H1 (cell line): ENCODE data around the gene CELA2A. TPM values are rescaled to one million over a fixed set of nuclear protein-coding genes. Genes with fewer than 3 reads are reported as not detected.

Source experiments
- CTCF ChIA-PET: fragments of 300-600 bp; sonication (Branson Sonifier 250); formaldehyde crosslinking; loops from one replicate; lab custom pipeline; 2021; ENCODE audit not compliant: partially characterized antibody; lab: Charles Lee
- POLR2A ChIA-PET: fragments of 300-600 bp; sonication (Branson Sonifier 250); formaldehyde crosslinking; loops from one replicate; lab custom pipeline; 2021; ENCODE audit warnings: inconsistent platforms; ENCODE audit not compliant: partially characterized antibody; lab: Charles Lee
- DNase-seq, 2 experiments: peaks; one replicate each; pipeline versions ENCODE4 v3.0.0 to v3.0.0-alpha.2; 2010 to 2022; ENCODE audit warnings: low spot score in 2 of 2, low read depth in 1 of 2, mixed read lengths in 1 of 2
- FAIRE-seq: peaks from 2 replicates; lab custom pipeline; 2011; peaks lifted over from hg19 to GRCh38; lab: Jason Lieb, UNC
- H2AFZ ChIP-seq: 2 replicates; pipeline ENCODE4 v1.8.1; 2012; ENCODE audit warnings: low read length, inconsistent platforms
- H2AK5ac ChIP-seq: 2 replicates; pipeline ENCODE4 v1.6.1; 2013; ENCODE audit warnings: low read depth, low read length
- H2BK120ac ChIP-seq: replicated peaks from 2 replicates; pipeline ENCODE3; 2013; ENCODE audit warnings: low read depth, low read length, inconsistent platforms
- H2BK12ac ChIP-seq: 2 replicates; pipeline ENCODE4 v1.6.1; 2013; ENCODE audit warnings: low read depth, low read length
- H2BK15ac ChIP-seq: 2 replicates; pipeline ENCODE4 v1.6.1; 2013; ENCODE audit warnings: low read length
- H2BK20ac ChIP-seq: 2 replicates; pipeline ENCODE4 v1.6.1; 2013; ENCODE audit warnings: low read length
- H2BK5ac ChIP-seq: 2 replicates; pipeline ENCODE4 v1.6.1; 2013; ENCODE audit warnings: low read depth, low read length
- H3K14ac ChIP-seq: 2 replicates; pipeline ENCODE4 v1.6.1; 2013; ENCODE audit warnings: inconsistent platforms; ENCODE audit not compliant: insufficient read length
- H3K18ac ChIP-seq: 2 replicates; pipeline ENCODE4 v1.6.1; 2013; ENCODE audit warnings: low read length; ENCODE audit errors: extremely low read depth
- H3K23ac ChIP-seq: 2 replicates; pipeline ENCODE4 v1.6.1; 2013; ENCODE audit warnings: inconsistent platforms; ENCODE audit not compliant: insufficient read length
- H3K23me2 ChIP-seq: 2 replicates; pipeline ENCODE4 v1.6.1; 2013; ENCODE audit warnings: low read depth, low read length
- H3K27ac ChIP-seq: 2 replicates; pipeline ENCODE4 v1.6.1; 2011; ENCODE audit warnings: low read depth, low read length, inconsistent platforms
- H3K27me3 ChIP-seq, 4 experiments: replicated peaks in 1 of 4; 1 replicate in 1 of 4; 2 replicates in 3 of 4; pipeline versions ENCODE4 v1.6.1 to v1.8.1; 2011 to 2013; ENCODE audit warnings: low read length in 3 of 4, mild to moderate bottlenecking in 3 of 4, inconsistent platforms in 2 of 4, mixed read lengths in 2 of 4, moderate library complexity in 1 of 4; ENCODE audit not compliant: control insufficient read depth in 3 of 4, insufficient read depth in 3 of 4; ENCODE audit errors: extremely low read depth in 1 of 4
- H3K36me3 ChIP-seq, 4 experiments: 2 replicates each; pipeline versions ENCODE4 v1.6.1 to v1.8.1; 2011 to 2013; ENCODE audit warnings: mild to moderate bottlenecking in 4 of 4, low read length in 3 of 4, moderate library complexity in 2 of 4, control low read depth in 1 of 4, inconsistent platforms in 1 of 4; ENCODE audit not compliant: insufficient read depth in 4 of 4, control insufficient read depth in 2 of 4
- H3K4ac ChIP-seq: replicated peaks from 2 replicates; pipeline ENCODE3; 2013; ENCODE audit warnings: low read length, low read depth, mixed read lengths, inconsistent platforms; ENCODE audit not compliant: insufficient read length
- H3K4me1 ChIP-seq, 4 experiments: replicated peaks in 1 of 4; 1 replicate in 1 of 4; 2 replicates in 3 of 4; pipeline versions ENCODE4 v1.6.1 to v1.8.1; 2011 to 2013; ENCODE audit warnings: low read length in 3 of 4, inconsistent platforms in 2 of 4, mixed read lengths in 1 of 4; ENCODE audit not compliant: insufficient read depth in 4 of 4, control insufficient read depth in 3 of 4
- H3K4me2 ChIP-seq, 2 experiments: 2 replicates each; pipeline versions ENCODE4 v1.6.1 to v1.8.1; 2011 to 2013; ENCODE audit warnings: low read depth in 2 of 2, low read length in 2 of 2, control low read depth in 1 of 2, inconsistent platforms in 1 of 2, mild to moderate bottlenecking in 1 of 2; ENCODE audit not compliant: insufficient read depth in 1 of 2
- H3K4me3 ChIP-seq, 4 experiments: fragments of 200-600, 300-600 bp in 1 of 4; sonication (generic), shearing (Covaris generic), sonication (Bioruptor Twin) in 1 of 4; 2 replicates each; pipeline versions ENCODE4 v1.5.1 to v1.8.1; 2011 to 2016; ENCODE audit warnings: low read length in 4 of 4, low read depth in 3 of 4, control low read depth in 2 of 4, inconsistent platforms in 2 of 4, mild to moderate bottlenecking in 2 of 4, mixed read lengths in 1 of 4, moderate library complexity in 1 of 4; ENCODE audit not compliant: insufficient read depth in 2 of 4; ENCODE audit errors: extremely low read depth in 1 of 4
- H3K56ac ChIP-seq: replicated peaks from 2 replicates; pipeline ENCODE3; 2013; ENCODE audit warnings: low read depth, mild to moderate bottlenecking, mixed read lengths, low read length, inconsistent platforms; ENCODE audit not compliant: insufficient read length
- H3K79me1 ChIP-seq: 2 replicates; pipeline ENCODE4 v1.6.1; 2013; ENCODE audit warnings: low read depth, low read length, control low read depth
- H3K79me2 ChIP-seq, 2 experiments: 2 replicates each; pipeline versions ENCODE4 v1.6.1 to v1.8.1; 2012 to 2013; ENCODE audit warnings: low read length in 2 of 2, mild to moderate bottlenecking in 2 of 2, inconsistent platforms in 1 of 2; ENCODE audit not compliant: insufficient read depth in 2 of 2, control insufficient read depth in 1 of 2
- H3K9ac ChIP-seq, 4 experiments: replicated peaks in 1 of 4; 1 replicate in 1 of 4; 2 replicates in 3 of 4; pipeline versions ENCODE4 v1.6.1 to v1.8.1; 2011 to 2013; ENCODE audit warnings: low read depth in 3 of 4, low read length in 3 of 4, control low read depth in 2 of 4, mild to moderate bottlenecking in 2 of 4, moderate library complexity in 2 of 4, inconsistent platforms in 1 of 4; ENCODE audit errors: extremely low read depth in 1 of 4
- H3K9me3 ChIP-seq, 2 experiments: 2 replicates each; pipeline versions ENCODE4 v1.6.1 to v1.8.1; 2012 to 2013; ENCODE audit warnings: mild to moderate bottlenecking in 2 of 2, moderate library complexity in 2 of 2, control low read depth in 1 of 2, inconsistent platforms in 1 of 2, low read depth in 1 of 2, low read length in 1 of 2, mixed read lengths in 1 of 2; ENCODE audit not compliant: insufficient read depth in 2 of 2
- H4K20me1 ChIP-seq, 2 experiments: replicated peaks in 1 of 2; 2 replicates each; pipeline versions ENCODE3 to v1.8.1; 2011 to 2013; ENCODE audit warnings: inconsistent platforms in 2 of 2, low read length in 2 of 2, mild to moderate bottlenecking in 1 of 2; ENCODE audit not compliant: insufficient read depth in 2 of 2, control insufficient read depth in 1 of 2
- H4K5ac ChIP-seq: 2 replicates; pipeline ENCODE4 v1.6.1; 2013; ENCODE audit warnings: low read length, low read depth, mixed read lengths, inconsistent platforms; ENCODE audit not compliant: insufficient read length
- H4K8ac ChIP-seq: 2 replicates; pipeline ENCODE4 v1.8.0; 2013; ENCODE audit warnings: mild to moderate bottlenecking, moderate library complexity, low read length, inconsistent platforms; ENCODE audit not compliant: insufficient read depth; ENCODE audit errors: extremely low read depth
- H4K91ac ChIP-seq: replicated peaks from 2 replicates; pipeline ENCODE3; 2013; ENCODE audit warnings: low read length, mixed read lengths, inconsistent platforms; ENCODE audit not compliant: insufficient read length
- CBX8 ChIP-seq: fragments of 300-800, 300-1000 bp; sonication (generic); IDR thresholded peaks from 2 replicates; pipeline ENCODE4 v1.7.1; 2016; ENCODE audit warnings: low read depth, low read length, borderline replicate concordance
- CTCF ChIP-seq, 3 experiments: IDR thresholded peaks; 1 replicate in 2 of 3; 2 replicates in 1 of 3; pipeline versions ENCODE4 v1.5.1 to v1.6.1; 2011; ENCODE audit warnings: low read length in 3 of 3, mild to moderate bottlenecking in 3 of 3, inconsistent platforms in 2 of 3, low read depth in 1 of 3, moderate library complexity in 1 of 3; ENCODE audit not compliant: insufficient read depth in 1 of 3; ENCODE audit errors: control extremely low read depth in 1 of 3
- JUND ChIP-seq: IDR thresholded peaks from 2 replicates; pipeline ENCODE4 v1.6.1; 2011; ENCODE audit warnings: mild to moderate bottlenecking, improper control_type of control experiment, low read length
- MAX ChIP-seq: IDR thresholded peaks from 2 replicates; pipeline ENCODE4 v1.6.1; 2012; ENCODE audit warnings: inconsistent platforms
- WGBS, 2 experiments: shearing (Covaris generic) in 1 of 2; methylation state at CpG; one replicate each; pipeline versions ENCODE4 v1.1.6 to v1.1.7; 2013 to 2015; ENCODE audit warnings: low lambda C conversion rate in 2 of 2, mixed read lengths in 2 of 2, inconsistent platforms in 1 of 2, low coverage in 1 of 2, missing lambda C conversion rate in 1 of 2; ENCODE audit not compliant: insufficient replicate concordance in 2 of 2, insufficient coverage in 1 of 2, insufficient read length in 1 of 2; ENCODE audit errors: extremely low coverage in 1 of 2, missing lambda C conversion rate in 1 of 2; 5-methylcytosine and 5-hydroxymethylcytosine counted together
- polyA plus RNA-seq, 7 experiments: library from polyadenylated mRNA; depleted of rRNA in 3 of 7; stranded (reverse) in 5 of 7; unstranded in 2 of 7; fragments of >200 nt in 5 of 7; fragments of 200-250 nt in 2 of 7; gene quantifications; 1 replicate in 5 of 7; 2 replicates in 1 of 7; 4 replicates in 1 of 7; pipeline versions ENCODE4 v1.2.1 to v1.2.3, GENCODE V29; 2011 to 2013; ENCODE audit warnings: missing spikeins in 2 of 7, mixed read lengths in 2 of 7
- total RNA-seq: library from RNA; stranded (reverse); fragmentation: NEBNext Ultra II Directional; extraction: Animal tissue kit (Norgen Biotek cat#: 25700); gene quantifications from 2 replicates; pipeline ENCODE4 v1.2.1, GENCODE V29; 2021

The CELA2A gene
- total and polyA plus RNA-seq, 2 of the 8 experiments (the other 6 are each of a cell fraction or from before 2014, with no cell fraction given) = not detected

- ChIA-PET POLR2A (no interaction called here), CTCF (interaction anchor here (1.0 to 1.6 kb wide), 2 partner anchors 41 to 73 kb away, joined by 3 to 5 read pairs; no protein-coding TSS in a partner anchor)
- Histone ChIP-seq H2BK20ac (no peak overlapping the region), H3K36me3 (no peaks in the 10 kb centered on the region), H3K27ac (no peak overlapping the region), H2AK5ac (no peak overlapping the region), H2BK15ac (no peak overlapping the region), H2BK120ac (no peak overlapping the region), H3K9ac (no peak overlapping the region), H2AFZ (peak overlapping the region; percentile 43; the same call in 1 of the 2 replicates), H3K9me3 (no peaks in the 10 kb centered on the region), H3K18ac (no peak overlapping the region), H3K23me2 (no peaks in the 10 kb centered on the region), H3K79me2 (no peaks in the 10 kb centered on the region), H2BK5ac (no peak overlapping the region), H3K4me2 (no peak overlapping the region), H4K5ac (no peak overlapping the region), H4K20me1 (no peaks in the 10 kb centered on the region), H3K14ac (no peak overlapping the region), H4K8ac (no peak overlapping the region), H3K4me3 (no peak overlapping the region), H3K56ac (no peak overlapping the region), H4K91ac (no peak overlapping the region), H3K79me1 (no peaks in the 10 kb centered on the region), H2BK12ac (no peak overlapping the region), H3K4ac (no peak overlapping the region), H3K4me1 (no peaks in the 10 kb centered on the region; a peak in 1 of 7 replicates), H3K27me3 (no peaks in the 10 kb centered on the region), H3K23ac (no peak overlapping the region)
- no peak for FAIRE-seq
- WGBS, 2 experiments = 94% methylated on average over 11 of the region's 11 CpGs; no CpG with 5 or more reads in 1 of the 2 experiments
- no peak for DNase-seq
- TF ChIP-seq MAX (peak; percentile 31; the same call in 1 of the 2 replicates), CBX8 (no peak), JUND (no peak), CTCF (IDR thresholded peaks at IDR 0.05; ENCODE audit: control extremely low read depth in 1 of 3, insufficient read depth in 1 of 3, low read depth in 1 of 3, low read length in 3 of 3) (no peak)
Observed at GRCh38 chr1:15472587-15472986, 16.1 kb downstream of the CELA2A start.
